Stimulated activated CD4-positive, alpha-beta T cell treated with anti-CD3 and anti-CD28 coated beads, Interleukin-4, amount 100 ng/mL, for 4 hours (primary cell): ENCODE data around the gene TMEM129.
"Not testable (repeated sequence)": the region's sequence is repeated elsewhere in the genome, so short reads cannot be mapped to it uniquely, and the experiment has no call there.

Experiments used
- DNase-seq, 2 experiments: peaks; one replicate each; pipeline ENCODE4 v3.0.0-alpha.2; 2020

Gene TMEM129

DNA sequence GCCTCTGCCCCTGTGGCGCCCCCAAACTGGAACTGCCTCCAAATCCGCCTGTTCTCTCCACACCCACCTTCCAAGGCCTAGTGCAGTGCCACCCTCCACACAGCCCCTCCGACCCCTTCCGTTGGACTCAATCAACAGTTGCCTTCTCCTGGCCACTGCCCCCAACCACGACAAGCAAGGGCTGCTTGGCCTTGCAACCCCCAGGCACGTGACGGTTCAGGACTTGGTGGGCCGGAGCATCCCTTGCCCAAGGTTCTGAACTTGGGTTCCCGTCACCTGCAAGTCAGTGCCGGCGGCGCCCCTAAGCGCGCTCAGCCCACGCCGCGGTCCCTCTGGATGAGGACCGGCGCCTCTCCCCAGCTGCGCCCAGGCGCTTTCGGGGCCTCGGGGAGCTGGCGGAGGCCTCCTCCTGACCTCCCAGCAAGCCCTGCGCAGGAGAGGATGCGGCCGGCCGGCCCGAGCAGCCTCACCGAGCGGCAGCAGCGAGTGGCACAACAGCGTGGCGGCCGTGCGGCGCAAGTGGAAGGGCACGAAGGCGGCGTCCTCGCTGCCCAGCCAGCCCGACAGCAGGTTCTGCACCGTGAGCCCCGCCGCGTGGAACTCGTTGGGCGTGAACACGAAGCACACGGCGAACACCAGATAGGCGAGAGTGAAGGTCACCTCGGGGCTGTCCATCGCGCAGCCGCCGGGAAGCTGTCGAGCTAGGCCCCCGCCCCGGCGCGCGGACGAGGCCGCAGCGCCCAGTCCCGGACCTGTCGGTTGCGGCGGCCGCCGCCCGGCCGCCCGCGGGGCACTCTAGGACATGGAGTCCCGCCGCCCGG, 750 bp downstream of the TMEM129 start:
- DNase-seq: peak; percentile 27 to 55

DNA sequence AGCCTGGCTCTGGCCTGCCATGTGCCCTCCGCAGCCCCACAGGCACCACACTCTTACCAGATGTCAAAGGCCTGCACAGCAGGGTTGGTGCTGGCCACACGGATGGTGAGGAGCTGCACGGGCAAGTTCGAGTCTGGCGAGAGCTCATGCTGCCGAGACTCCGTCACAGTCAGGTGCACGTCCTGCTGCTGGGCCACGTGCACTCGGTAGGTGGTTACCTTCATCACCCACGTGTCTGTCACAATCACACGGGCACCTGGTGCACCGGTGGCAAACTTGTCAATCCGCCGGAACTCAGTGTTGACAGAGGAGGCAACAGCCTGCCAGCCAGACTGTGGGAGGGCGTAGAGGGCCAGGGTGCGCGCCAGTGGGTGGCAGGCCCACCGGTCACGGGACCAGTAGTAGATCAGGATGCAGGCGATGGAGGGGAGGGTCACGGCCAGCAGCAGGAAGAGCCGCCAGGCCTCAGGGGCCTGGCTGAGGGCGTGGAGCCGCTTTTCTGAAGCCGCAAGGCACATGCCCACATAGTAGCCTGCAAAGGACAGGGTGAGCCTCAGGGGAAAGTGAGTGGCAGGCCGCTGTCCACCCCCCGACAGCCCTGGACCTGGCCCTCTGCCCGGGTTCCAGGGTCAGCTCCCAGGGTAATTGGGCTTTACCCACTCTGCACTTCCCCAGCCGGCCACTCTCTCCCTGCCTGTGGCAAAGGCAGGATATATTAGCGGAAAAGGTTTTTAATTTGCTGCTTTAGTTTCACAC, 2.9 kb downstream of the TMEM129 start:
- DNase-seq: no peak

- no peak for DNase-seq
These were observed 3.7 kb downstream of the TMEM129 start for GRCh38 chr4:1717129-1718094.

GRCh38 chr4:1716065-1716945, 4.8 kb downstream of the TMEM129 start:
- no peak for DNase-seq

DNA sequence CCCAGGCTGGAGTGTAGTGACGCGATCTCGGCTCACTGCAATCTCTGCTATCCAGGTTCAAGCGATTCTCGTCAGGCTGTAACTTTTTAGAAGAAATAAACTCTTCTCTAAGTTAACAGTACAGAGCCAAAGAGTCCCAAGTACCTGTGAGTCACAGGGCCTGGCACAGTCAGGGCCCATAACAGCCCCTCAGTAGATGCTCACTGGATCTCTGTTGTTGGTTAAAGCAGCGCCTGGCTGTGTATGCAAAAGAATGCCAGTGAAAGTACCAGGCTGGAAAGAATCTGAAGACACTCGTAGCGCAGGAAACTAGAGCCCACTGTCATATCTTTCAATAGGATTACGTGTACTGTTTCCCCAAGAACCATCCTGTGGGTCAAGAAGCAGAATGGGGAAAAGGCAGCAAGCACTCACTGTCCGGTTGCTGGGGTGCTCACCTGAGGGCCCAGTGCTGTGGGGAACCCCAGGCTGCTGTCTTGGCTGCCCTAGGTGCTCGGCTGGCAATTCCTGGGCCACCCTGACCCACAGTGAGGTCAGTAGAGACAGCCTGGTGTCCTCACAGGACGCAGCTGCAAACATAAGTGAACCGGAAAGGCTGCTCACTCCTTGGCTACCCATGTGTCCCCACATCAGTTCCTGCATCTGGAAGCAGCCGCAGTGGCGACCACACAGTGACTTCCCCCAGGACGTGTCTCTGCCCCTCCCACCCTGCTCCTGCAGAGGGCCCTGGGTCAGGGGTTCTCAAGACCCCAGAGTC, 5.9 kb downstream of the TMEM129 start:
- no peak for DNase-seq

DNA sequence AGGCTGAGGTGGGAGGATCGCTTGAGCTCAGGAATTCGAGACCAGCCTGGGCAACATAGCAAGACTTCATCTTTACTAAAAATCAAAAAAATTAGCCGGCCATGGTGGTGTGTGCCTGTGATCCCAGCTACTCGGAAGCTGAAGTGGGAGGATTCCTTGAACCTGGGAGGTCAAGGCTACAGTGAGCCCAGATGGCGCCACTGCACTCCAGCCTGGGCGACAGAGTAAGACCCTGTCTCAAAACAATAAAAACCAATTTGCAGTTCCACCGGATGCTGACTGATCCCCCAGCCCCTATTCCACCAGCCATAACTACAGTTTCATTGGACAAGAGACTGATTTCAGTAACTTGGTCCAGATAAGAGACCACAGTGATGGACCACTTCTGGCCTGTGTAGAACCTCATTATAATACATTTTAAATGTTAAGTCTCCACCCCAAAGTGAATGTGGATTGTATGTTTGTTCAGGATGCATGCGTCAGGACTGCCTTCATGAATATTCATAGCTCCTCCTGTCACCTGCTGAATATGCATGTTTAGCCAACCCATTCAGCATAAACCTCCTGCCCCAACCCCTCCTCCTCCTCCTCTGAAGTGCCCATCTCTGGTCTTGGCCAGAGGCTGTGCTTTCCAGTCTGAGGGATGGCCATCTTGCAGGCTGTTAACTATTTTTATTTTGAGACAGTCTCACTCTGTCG, 6.7 kb downstream of the TMEM129 start:
- no peak for DNase-seq

DNA sequence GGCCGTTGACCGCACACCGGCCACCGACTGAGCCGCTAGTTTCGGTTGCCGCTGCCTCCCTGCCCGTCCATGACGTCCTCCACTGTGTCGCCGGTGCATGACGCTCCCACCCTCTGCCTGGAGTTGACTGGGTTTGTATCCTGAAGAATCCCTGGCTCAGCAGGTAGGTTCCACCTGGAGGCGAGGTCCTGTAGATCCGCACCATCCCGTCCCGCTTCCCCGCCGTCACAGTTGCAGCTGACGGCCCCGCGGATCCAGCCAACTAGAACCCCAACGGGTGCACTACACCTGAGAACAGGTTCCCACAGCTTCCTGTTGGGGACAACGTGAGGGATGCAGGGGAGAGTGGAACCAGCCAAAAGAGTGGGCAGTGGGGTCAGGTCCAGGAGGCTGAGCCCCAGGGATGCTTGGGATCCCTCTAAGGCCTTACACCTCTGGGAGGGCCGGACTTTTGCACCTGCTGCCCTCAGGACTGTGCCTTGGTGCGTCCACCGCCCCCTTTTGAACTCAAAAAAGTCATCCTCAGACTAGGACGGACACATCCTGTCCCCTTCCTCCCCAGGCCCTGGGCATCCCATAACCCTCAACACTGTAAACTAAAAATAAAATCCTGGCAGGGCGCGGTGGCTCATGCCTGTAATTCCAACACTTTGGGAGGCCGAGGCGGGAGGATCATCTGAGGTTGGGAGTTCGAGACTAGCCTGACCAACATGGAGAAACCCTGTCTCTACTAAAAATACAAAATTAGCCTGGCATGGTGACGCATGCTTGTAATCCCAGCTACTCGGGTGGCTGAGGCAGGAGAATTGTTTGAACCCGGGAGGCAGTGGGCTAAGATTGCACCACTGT, 7.9 kb downstream of the TMEM129 start:
- no peak for DNase-seq

- peak; percentile 98 for DNase-seq
These were observed 8.7 kb downstream of the TMEM129 start, which contains the start of gene SLBP for GRCh38 chr4:1712216-1713002. TSS of gene SLBP (minus strand) at chr4:1712319. CDS start at chr4:1712188, 131 bp downstream.

DNA sequence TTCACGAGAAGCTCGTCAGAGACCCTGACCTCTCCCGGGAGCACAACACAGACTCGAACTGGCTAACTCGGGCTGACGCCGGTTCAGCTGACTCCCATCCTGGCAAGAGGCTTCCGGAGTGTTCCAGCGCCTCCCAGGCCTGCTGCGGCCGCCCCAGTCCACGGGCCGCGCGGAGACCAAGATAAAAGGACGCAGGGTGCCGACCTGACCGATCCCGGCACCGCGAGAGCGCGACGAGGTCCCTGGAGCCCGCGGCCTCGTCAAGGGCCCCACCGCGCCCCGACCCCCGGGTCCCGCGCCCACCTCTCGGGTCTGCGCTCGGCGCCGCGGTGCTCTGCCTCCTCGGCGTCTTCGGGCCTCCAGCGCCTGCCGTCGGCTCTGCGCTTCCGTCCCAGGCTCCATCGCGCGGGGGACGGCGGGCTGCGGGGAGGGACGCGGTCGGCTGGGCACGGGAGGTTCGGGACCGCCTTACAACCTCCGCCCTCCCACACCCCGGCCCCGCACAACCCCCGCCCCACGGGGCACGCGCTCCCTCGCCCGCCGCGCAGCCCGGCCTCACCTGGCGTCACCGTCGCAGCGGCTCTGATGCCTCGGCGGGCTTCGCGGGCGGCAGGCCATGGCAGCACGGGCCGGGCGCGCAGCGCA, 9.4 kb downstream of the TMEM129 start:
- peak in 1 of 2 experiments; percentile 28 for DNase-seq

DNA sequence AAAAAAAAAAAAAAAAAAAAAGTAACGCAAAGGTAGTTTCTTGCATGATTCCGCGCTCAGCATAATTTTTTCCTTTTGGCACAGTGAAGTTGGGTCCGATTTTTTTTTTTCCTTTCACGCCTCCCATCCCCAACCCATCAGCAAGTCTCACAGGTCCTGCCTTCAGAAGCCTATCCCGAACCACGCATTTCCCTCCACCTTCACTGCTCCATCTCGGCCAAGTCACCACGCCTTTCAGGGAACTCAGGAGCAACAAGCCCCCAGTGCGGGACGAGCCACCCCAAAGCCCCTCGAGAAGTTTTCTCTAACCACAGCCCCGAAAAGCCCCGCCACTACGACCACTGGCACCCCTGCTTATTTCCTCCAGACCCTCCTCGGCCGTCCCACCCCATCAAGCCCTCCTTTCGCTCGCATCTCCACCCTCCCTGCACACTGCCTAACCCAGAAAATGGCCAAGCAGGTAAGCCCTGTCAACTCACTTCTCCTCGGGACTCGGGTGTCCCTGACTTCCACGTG, 10.0 kb downstream of the TMEM129 start:
- DNase-seq: no peak

DNA sequence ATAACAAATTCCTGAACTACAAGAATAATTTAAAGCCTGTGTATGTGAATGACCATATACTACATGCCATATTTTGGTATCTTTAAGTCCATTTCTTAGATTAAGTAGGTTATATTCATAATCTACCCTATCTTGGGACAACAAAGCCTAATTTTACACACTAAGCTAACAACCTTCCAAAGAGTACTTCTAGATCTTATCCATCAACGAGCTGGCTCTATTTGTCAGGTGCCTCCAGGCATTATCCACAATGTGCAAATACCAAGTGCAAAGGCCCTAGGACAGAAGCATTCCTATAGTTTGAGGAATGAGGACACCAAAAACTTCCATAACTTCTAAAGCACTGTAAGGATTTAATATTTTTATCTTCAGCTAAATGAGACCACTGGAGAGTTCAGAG, 12.5 kb downstream of the TMEM129 start:
- DNase-seq: no peak

- DNase-seq: no peak
These were observed 14.8 kb downstream of the TMEM129 start for GRCh38 chr4:1706358-1706757.

- no peak for DNase-seq
These were observed 15.4 kb downstream of the TMEM129 start for GRCh38 chr4:1705732-1706131.

GRCh38 chr4:1703867-1704266, 17.3 kb downstream of the TMEM129 start:
- DNase-seq: no peak

DNA sequence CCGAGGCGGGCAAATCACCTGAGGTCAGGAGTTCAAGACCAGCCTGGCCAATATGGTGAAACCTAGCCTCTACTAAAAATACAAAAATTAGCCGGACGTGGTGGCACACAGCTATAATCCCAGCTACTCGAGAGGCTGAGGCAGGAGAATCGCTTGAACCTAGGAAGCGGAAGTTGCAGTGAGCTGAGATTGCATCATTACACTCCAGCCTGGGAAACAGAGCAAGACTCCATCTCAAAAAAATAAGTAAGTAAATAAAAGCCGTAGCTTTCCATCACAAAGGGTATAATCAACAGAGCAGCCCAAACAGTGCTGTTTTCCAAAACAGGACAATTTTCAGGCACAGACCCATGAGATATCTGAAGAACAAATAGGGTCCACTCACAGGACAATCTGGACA, 19.5 kb downstream of the TMEM129 start:
- not testable (repeated sequence) for DNase-seq

DNA sequence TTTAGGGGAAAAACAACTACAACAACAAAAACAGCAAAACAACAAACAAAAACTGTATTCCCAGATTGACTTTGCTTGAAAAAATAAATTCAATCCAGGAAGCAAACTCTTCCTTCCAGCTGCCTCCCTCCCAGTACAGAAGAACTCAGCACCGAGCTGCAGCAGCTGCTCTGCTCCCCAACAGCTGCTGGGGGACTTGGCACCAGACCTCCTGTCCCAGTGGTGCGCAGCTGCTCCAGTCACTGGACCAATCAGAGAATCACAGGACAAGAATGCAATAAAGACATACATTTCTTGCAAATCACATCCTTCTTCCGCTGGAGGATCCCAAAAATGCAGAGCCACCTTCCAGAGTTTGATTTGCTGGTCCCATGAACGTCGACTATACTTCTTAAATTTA, 25.2 kb downstream of the TMEM129 start:
- no peak for DNase-seq

GRCh38 chr4:1693131-1693896, 27.8 kb downstream of the TMEM129 start:
- peak; percentile 67 to 69 for DNase-seq
